ENCODE measurements around the gene KCNE4. TPM values are rescaled to one million over a fixed set of nuclear protein-coding genes. Genes with fewer than 3 reads are reported as not detected.

Gene KCNE4
- total RNA-seq, 1 donor from 2014 or later: 9.2 TPM

DNA sequence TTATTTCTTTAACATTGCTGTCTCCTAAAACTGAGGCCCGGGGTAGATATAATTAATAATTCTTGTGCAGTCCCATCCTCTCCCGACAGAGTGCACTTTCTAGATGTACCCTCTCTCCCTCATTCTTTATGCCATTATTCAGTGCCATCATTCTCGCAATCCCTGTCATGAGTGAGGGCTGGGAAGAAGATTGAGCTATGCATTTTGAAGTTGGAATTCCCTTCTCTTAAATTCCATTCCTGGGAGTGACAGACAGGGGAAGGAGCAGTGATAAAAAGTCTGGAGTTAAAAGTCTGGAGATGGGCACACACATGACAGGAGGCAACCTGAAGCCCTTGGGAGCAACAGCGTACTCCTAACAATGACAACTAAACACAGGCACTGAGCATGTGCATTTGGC lies 2.6 kb upstream of the KCNE4 start:
- TF ChIP-seq, protein P1, sequence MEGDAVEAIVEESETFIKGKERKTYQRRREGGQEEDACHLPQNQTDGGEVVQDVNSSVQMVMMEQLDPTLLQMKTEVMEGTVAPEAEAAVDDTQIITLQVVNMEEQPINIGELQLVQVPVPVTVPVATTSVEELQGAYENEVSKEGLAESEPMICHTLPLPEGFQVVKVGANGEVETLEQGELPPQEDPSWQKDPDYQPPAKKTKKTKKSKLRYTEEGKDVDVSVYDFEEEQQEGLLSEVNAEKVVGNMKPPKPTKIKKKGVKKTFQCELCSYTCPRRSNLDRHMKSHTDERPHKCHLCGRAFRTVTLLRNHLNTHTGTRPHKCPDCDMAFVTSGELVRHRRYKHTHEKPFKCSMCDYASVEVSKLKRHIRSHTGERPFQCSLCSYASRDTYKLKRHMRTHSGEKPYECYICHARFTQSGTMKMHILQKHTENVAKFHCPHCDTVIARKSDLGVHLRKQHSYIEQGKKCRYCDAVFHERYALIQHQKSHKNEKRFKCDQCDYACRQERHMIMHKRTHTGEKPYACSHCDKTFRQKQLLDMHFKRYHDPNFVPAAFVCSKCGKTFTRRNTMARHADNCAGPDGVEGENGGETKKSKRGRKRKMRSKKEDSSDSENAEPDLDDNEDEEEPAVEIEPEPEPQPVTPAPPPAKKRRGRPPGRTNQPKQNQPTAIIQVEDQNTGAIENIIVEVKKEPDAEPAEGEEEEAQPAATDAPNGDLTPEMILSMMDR (IDR thresholded peaks at IDR 0.05; ENCODE audit: unreplicated experiment): no peak
- no peak overlapping the region for H3K27ac Mint-ChIP-seq
- no peaks in the 10 kb centered on the region for H3K27me3 Mint-ChIP-seq (ENCODE audit: low read depth)
- no peaks in the 10 kb centered on the region for H3K9me3 Mint-ChIP-seq
- peaks cover 69% of the 10 kb centered on the region for H3K4me1 Mint-ChIP-seq
- no peak overlapping the region for H3K4me3 Mint-ChIP-seq
- DNase-seq (ENCODE audit: low spot score in 2 of 2, unreplicated experiment in 2 of 2): no peak
- H3K36me3 Mint-ChIP-seq: no peaks in the 10 kb centered on the region

DNA sequence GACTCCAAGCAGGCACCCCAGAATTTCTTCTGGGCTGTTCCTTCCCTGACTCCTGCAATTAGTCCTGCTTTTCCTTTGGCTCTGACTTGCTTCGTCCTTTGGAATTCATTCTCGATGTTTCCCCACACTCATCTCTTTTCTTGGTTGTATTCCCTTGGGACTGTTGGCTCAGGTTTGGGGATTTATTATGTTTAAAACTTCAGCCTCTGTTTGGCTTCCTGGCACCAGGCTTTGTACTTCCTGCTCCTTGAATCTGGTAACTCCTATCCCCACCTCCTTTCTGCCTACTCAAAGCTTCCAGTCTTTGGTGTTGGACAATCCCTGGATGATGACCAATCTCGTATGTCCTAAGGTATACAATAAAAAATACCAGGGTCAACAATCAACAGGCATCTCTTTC lies 1.8 kb upstream of the KCNE4 start:
- no peaks in the 10 kb centered on the region for H3K36me3 Mint-ChIP-seq
- H3K4me3 Mint-ChIP-seq: no peak overlapping the region
- DNase-seq (ENCODE audit: low spot score in 2 of 2, unreplicated experiment in 2 of 2): no peak
- peaks cover 71% of the 10 kb centered on the region for H3K4me1 Mint-ChIP-seq
- no peaks in the 10 kb centered on the region for H3K9me3 Mint-ChIP-seq
- no peak overlapping the region for H3K27ac Mint-ChIP-seq
- TF ChIP-seq, protein P1 (IDR thresholded peaks at IDR 0.05; ENCODE audit: unreplicated experiment): no peak
- H3K27me3 Mint-ChIP-seq (ENCODE audit: low read depth): no peaks in the 10 kb centered on the region

DNA sequence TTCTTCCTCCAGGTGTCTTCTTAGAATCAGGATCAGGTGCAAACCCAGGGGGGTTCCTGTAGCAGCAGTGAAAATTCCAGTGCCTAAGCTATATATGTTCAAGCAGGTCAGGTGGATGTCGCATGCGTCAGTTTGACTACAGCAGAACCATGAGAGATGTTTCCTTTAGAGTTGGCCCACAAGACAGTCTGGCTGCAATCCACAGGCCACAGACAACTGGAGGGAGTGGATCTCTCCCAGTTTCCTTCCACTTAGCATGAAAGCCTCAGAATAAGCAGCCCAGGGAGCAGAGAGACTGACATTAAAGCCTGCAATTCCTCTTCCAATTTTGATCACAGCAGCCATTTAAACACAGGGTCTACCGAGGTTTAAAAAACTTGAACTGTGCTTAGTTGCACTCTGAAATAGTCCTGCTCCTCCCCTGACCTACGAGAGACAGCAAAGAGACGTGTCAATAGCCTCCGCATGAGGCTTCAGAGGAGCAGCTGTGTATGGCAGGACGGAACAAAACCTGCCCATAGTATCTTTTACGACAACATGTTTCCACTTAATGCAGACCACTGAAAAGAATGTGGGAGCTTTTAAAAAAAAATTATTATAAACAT lies 988 bp upstream of the KCNE4 start:
- no peak for DNase-seq (ENCODE audit: low spot score in 2 of 2, unreplicated experiment in 2 of 2)
- TF ChIP-seq, protein P1 (IDR thresholded peaks at IDR 0.05; ENCODE audit: unreplicated experiment): no peak
- no peaks in the 10 kb centered on the region for H3K27me3 Mint-ChIP-seq (ENCODE audit: low read depth)
- H3K9me3 Mint-ChIP-seq: no peaks in the 10 kb centered on the region
- peak overlapping the region; percentile 57 for H3K27ac Mint-ChIP-seq
- peaks cover 77% of the 10 kb centered on the region for H3K4me1 Mint-ChIP-seq
- H3K4me3 Mint-ChIP-seq: peak overlapping the region; percentile 63
- no peaks in the 10 kb centered on the region for H3K36me3 Mint-ChIP-seq

DNA sequence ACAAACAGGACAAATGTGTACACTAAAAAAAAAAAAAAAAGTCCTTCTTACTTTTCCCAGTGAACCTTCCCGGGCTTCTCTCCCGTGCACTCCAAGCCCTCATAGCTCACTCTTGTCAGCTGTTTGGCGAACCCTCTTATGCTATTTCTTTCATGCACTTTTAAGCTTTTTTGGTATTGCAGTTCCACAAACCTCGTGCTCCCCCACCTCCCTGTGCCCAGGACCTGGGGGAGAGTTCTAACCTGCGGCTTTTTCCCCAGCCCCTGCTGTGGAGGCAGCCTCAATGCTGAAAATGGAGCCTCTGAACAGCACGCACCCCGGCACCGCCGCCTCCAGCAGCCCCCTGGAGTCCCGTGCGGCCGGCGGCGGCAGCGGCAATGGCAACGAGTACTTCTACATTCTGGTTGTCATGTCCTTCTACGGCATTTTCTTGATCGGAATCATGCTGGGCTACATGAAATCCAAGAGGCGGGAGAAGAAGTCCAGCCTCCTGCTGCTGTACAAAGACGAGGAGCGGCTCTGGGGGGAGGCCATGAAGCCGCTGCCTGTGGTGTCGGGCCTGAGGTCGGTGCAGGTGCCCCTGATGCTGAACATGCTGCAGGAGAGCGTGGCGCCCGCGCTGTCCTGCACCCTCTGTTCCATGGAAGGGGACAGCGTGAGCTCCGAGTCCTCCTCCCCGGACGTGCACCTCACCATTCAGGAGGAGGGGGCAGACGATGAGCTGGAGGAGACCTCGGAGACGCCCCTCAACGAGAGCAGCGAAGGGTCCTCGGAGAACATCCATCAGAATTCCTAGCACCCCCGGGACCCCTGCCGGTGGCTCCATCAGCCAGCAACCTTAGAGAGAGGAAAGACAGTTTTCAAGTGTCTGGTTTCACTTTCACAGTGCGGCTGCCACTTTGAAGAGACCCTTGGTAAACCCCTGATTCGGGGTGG lies 826 bp downstream of the KCNE4 start:
- peak overlapping the region; percentile 94 for H3K27ac Mint-ChIP-seq
- no peak for DNase-seq (ENCODE audit: low spot score in 2 of 2, unreplicated experiment in 2 of 2)
- peaks cover 79% of the 10 kb centered on the region for H3K4me1 Mint-ChIP-seq
- H3K36me3 Mint-ChIP-seq: no peaks in the 10 kb centered on the region
- TF ChIP-seq, protein P1 (IDR thresholded peaks at IDR 0.05; ENCODE audit: unreplicated experiment): no peak
- peak overlapping the region; percentile 63 for H3K4me3 Mint-ChIP-seq
- no peaks in the 10 kb centered on the region for H3K27me3 Mint-ChIP-seq (ENCODE audit: low read depth)
- H3K9me3 Mint-ChIP-seq: no peaks in the 10 kb centered on the region

DNA sequence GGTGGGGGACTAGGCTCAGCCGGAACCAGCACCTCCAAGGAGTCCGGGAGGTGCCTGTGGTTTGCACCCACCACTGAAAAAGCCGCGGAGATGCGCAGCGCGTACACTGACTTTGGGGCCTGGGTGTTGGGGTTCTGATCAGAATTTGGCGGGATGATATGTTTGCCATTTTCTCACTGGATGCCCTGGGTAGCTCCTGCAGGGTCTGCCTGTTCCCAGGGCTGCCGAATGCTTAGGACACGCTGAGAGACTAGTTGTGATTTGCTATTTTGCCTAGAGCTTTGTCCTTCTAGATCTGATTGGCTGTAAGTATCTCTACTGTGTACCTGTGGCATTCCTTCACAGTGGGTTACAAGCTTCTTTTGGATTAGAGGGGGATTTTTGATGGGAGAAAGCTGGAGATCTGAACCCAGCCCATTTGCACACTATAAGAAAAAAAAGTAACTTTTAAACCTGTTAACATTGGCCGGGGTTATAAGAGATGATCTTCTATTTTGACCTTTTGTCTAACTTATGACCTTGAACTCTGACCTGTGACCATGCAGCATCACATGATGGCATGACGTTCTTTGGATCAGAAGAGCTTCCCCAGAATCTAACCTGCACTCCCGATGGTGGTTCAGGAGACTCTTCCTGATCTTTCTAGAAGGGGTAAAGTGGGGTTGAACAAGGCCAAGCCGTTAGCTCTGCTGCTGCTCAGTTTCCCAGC lies 1.6 kb downstream of the KCNE4 start:
- Mint-ChIP-seq H3K27ac (peak overlapping the region; percentile 90), H3K27me3 (ENCODE audit: low read depth) (no peaks in the 10 kb centered on the region), H3K4me1 (peaks cover 78% of the 10 kb centered on the region), H3K9me3 (no peaks in the 10 kb centered on the region), H3K36me3 (no peaks in the 10 kb centered on the region), H3K4me3 (peak overlapping the region; percentile 63)
- TF ChIP-seq, protein P1 (IDR thresholded peaks at IDR 0.05; ENCODE audit: unreplicated experiment): no peak
- DNase-seq (ENCODE audit: low spot score in 2 of 2, unreplicated experiment in 2 of 2): no peak

Data from mesothelial cell of epicardium (in vitro differentiated cells).